ENCODE measurements around the gene LSR. TPM values are rescaled to one million over a fixed set of nuclear protein-coding genes. Genes with fewer than 3 reads are reported as not detected.

LSR gene
- total RNA-seq, 1 experiment from 2014 or later, result 211 TPM

DNA sequence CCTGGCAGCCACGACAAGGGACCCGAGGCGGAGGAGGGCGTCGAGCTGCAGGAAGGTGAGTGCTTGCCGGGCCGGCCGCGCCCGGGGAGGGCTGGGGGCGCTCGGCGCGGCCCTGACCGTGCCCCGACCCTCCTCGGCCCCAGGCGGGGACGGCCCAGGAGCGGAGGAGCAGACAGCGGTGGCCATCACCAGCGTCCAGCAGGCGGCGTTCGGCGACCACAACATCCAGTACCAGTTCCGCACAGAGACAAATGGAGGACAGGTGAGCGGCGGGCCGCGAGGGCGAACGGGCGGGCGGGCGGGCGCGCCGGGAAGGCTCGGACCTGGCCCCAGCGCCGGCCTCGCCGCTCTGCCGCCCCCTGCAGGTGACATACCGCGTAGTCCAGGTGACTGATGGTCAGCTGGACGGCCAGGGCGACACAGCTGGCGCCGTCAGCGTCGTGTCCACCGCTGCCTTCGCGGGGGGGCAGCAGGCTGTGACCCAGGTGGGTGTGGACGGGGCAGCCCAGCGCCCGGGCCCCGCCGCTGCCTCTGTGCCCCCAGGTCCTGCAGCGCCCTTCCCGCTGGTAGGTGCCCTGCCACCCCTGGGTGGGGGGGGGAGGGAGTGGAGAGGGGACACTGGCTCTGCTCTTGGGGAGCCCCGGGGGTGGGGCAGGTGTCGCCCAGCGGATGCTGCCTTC lies 20.8 kb downstream of the LSR start (continued):
- TF ChIP-seq SRF (IDR thresholded peaks at IDR 0.05; ENCODE audit: low read depth) (no peak), ELF1 (IDR thresholded peaks at IDR 0.05; ENCODE audit: borderline replicate concordance, low read depth) (no peak), CEBPB (IDR thresholded peaks at IDR 0.05; ENCODE audit: low read depth) (no peak), POLR2AphosphoS5 (IDR thresholded peaks at IDR 0.05; ENCODE audit: low read depth, low read length) (peak; percentile 65), FOSL1 (IDR thresholded peaks at IDR 0.05; ENCODE audit: low read depth) (no peak)

DNA sequence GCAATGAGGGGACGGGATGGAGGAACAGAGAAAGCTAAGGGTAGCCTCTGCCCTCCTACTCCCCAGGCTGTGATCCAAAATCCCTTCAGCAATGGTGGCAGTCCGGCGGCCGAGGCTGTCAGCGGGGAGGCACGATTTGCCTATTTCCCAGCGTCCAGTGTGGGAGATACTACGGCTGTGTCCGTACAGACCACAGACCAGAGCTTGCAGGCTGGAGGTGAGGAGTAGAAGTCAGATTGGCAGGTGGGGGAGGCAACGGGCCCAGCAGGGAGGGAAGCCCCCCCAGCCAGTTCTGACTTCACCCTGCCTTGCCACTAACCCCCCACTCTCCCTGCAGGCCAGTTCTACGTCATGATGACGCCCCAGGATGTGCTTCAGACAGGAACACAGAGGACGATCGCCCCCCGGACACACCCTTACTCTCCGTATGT lies 21.6 kb downstream of the LSR start:
- Histone ChIP-seq H3K9me2 (ENCODE audit: insufficient read depth) (no peaks in the 10 kb centered on the region), H3K27me3 (ENCODE audit: insufficient read depth, low read length) (no peaks in the 10 kb centered on the region), H3K79me2 (ENCODE audit: insufficient read depth, low read length) (peaks cover 25% of the 10 kb centered on the region; the same call in 1 of the 2 replicates), H3K27ac (ENCODE audit: low read depth, low read length) (no peak overlapping the region; the same call in 1 of the 2 replicates), H3K4me3 (replicated peaks in 1 of 2; ENCODE audit: low read depth in 1 of 2, low read length in 2 of 2) (peak overlapping the region; percentile 42 to 61; a peak in 3 of 4 replicates), H3K9ac (ENCODE audit: low read length) (0 out of 2 replicates have a peak overlapping the region, but pooled peaks have one; percentile 37), H3K4me1 (ENCODE audit: control insufficient read depth in 1 of 2, insufficient read depth in 2 of 2, low read length in 2 of 2) (peaks cover 7 to 27% of the 10 kb centered on the region in 2 experiments; a peak in 3 of 4 replicates), H3K36me3 (ENCODE audit: control insufficient read depth in 1 of 2, insufficient read depth in 2 of 2, low read length in 2 of 2) (peaks cover 14 to 19% of the 10 kb centered on the region in 2 experiments; a peak in 3 of 4 replicates), H2AFZ (ENCODE audit: low read depth, low read length, poor library complexity, severe bottlenecking) (no peak overlapping the region), H3K9me3 (ENCODE audit: control insufficient read depth in 1 of 2, insufficient read depth in 1 of 2, low read depth in 1 of 2, low read length in 2 of 2) (no peaks in the 10 kb centered on the region), H4K20me1 (ENCODE audit: insufficient read depth) (no peaks in the 10 kb centered on the region), H3K4me2 (ENCODE audit: low read length) (peak overlapping the region; percentile 72)
- RAD21 ChIA-PET (ENCODE audit: low non-redundant PET in 1 of 2, low total read pairs in 2 of 2, uncharacterized antibody in 2 of 2, unreplicated experiment in 2 of 2), result no interaction called here
- intact Hi-C loops (cut with micrococcal nuclease), result no loop called here
- POLR2A ChIA-PET, result no interaction called here
- CTCF ChIA-PET, result no interaction called here
- no peak for ATAC-seq
- no peak for DNase-seq (ENCODE audit: low read depth, low spot score)
- TF ChIP-seq, protein P1, sequence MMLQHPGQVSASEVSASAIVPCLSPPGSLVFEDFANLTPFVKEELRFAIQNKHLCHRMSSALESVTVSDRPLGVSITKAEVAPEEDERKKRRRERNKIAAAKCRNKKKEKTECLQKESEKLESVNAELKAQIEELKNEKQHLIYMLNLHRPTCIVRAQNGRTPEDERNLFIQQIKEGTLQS (IDR thresholded peaks at IDR 0.05), result no peak
- TF ChIP-seq, protein P2, sequence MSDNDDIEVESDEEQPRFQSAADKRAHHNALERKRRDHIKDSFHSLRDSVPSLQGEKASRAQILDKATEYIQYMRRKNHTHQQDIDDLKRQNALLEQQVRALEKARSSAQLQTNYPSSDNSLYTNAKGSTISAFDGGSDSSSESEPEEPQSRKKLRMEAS (IDR thresholded peaks at IDR 0.05), result no peak
- no peak for TF ChIP-seq EZH2phosphoT487 (IDR thresholded peaks at IDR 0.05; ENCODE audit: borderline replicate concordance)
- TF ChIP-seq JUND (IDR thresholded peaks at IDR 0.05), result no peak
- TF ChIP-seq, protein P3, sequence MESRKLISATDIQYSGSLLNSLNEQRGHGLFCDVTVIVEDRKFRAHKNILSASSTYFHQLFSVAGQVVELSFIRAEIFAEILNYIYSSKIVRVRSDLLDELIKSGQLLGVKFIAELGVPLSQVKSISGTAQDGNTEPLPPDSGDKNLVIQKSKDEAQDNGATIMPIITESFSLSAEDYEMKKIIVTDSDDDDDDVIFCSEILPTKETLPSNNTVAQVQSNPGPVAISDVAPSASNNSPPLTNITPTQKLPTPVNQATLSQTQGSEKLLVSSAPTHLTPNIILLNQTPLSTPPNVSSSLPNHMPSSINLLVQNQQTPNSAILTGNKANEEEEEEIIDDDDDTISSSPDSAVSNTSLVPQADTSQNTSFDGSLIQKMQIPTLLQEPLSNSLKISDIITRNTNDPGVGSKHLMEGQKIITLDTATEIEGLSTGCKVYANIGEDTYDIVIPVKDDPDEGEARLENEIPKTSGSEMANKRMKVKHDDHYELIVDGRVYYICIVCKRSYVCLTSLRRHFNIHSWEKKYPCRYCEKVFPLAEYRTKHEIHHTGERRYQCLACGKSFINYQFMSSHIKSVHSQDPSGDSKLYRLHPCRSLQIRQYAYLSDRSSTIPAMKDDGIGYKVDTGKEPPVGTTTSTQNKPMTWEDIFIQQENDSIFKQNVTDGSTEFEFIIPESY (IDR thresholded peaks at IDR 0.05; ENCODE audit: extremely low read depth, insufficient replicate concordance, low read length), result no peak
- TF ChIP-seq, protein P4, sequence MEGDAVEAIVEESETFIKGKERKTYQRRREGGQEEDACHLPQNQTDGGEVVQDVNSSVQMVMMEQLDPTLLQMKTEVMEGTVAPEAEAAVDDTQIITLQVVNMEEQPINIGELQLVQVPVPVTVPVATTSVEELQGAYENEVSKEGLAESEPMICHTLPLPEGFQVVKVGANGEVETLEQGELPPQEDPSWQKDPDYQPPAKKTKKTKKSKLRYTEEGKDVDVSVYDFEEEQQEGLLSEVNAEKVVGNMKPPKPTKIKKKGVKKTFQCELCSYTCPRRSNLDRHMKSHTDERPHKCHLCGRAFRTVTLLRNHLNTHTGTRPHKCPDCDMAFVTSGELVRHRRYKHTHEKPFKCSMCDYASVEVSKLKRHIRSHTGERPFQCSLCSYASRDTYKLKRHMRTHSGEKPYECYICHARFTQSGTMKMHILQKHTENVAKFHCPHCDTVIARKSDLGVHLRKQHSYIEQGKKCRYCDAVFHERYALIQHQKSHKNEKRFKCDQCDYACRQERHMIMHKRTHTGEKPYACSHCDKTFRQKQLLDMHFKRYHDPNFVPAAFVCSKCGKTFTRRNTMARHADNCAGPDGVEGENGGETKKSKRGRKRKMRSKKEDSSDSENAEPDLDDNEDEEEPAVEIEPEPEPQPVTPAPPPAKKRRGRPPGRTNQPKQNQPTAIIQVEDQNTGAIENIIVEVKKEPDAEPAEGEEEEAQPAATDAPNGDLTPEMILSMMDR (IDR thresholded peaks at IDR 0.05 in 2 of 3, conservative IDR thresholded peaks at IDR 0.05 in 1 of 3; ENCODE audit: borderline replicate concordance in 1 of 3, insufficient read depth in 1 of 3, low read depth in 2 of 3, low read length in 2 of 3), result no peak
- no peak for TF ChIP-seq SP1 (IDR thresholded peaks at IDR 0.05; ENCODE audit: low read depth)
- no peak for TF ChIP-seq YY1 (IDR thresholded peaks at IDR 0.05; ENCODE audit: extremely low read depth, insufficient replicate concordance, low read depth, low read length)
- no peak for TF ChIP-seq EZH2 (IDR thresholded peaks at IDR 0.05)
- no peak for TF ChIP-seq RAD21 (IDR thresholded peaks at IDR 0.05; ENCODE audit: low read depth)
- no peak for TF ChIP-seq TCF7L2 (IDR thresholded peaks at IDR 0.05; ENCODE audit: borderline replicate concordance, extremely low read depth, insufficient read depth, insufficient read length)
- TF ChIP-seq CBX3 (IDR thresholded peaks at IDR 0.05; ENCODE audit: low read depth), result no peak
- BruUV-seq (replicated peaks), result no TSS peak
